ENCODE results near the gene MSH2. TPM values are rescaled to one million over a fixed set of nuclear protein-coding genes. Genes with fewer than 3 reads are reported as not detected.
"Not testable (repeated sequence)": the region's sequence is repeated elsewhere in the genome, so short reads cannot be mapped to it uniquely, and the experiment has no call there.

The MSH2 gene
- total RNA-seq, 1 donor = 33.4 TPM

DNA sequence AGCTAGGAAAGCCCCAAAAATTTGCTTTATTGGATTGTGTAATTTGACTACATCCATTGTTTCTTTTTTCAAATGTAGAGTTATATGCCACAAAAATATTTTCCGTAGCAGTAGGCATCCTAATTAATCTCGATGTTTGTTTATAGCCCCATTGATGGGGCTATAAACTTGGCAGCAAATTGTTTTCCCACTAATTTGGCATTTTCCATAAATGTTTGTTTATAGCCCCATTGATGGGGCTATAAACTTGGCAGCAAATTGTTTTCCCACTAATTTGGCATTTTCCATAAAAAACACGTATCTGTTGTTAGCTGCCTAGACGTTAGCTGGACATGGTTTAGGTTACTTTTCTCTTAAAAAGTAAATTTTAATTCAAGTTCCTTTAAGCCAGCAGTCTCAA lies 23.8 kb downstream of the MSH2 start:
- no peak overlapping the region for H3K4me3 ChIP-seq (ENCODE audit: low read depth, low read length)
- TF ChIP-seq, protein P1, sequence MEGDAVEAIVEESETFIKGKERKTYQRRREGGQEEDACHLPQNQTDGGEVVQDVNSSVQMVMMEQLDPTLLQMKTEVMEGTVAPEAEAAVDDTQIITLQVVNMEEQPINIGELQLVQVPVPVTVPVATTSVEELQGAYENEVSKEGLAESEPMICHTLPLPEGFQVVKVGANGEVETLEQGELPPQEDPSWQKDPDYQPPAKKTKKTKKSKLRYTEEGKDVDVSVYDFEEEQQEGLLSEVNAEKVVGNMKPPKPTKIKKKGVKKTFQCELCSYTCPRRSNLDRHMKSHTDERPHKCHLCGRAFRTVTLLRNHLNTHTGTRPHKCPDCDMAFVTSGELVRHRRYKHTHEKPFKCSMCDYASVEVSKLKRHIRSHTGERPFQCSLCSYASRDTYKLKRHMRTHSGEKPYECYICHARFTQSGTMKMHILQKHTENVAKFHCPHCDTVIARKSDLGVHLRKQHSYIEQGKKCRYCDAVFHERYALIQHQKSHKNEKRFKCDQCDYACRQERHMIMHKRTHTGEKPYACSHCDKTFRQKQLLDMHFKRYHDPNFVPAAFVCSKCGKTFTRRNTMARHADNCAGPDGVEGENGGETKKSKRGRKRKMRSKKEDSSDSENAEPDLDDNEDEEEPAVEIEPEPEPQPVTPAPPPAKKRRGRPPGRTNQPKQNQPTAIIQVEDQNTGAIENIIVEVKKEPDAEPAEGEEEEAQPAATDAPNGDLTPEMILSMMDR (IDR thresholded peaks at IDR 0.05; ENCODE audit: insufficient read depth, low read length) = no peak
- DNase-seq (ENCODE audit: low read depth) = no peak

DNA sequence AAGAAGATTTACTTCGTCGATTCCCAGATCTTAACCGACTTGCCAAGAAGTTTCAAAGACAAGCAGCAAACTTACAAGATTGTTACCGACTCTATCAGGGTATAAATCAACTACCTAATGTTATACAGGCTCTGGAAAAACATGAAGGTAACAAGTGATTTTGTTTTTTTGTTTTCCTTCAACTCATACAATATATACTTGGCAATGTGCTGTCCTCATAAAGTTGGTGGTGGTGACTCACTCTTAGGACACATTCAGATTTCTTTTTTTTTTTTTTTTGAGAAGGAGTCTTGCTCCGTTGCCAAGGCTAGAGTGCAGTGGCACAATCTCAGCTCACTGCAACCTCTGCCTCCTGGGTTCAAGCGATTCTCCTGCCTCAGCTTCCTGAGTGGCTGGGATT lies 26.8 kb downstream of the MSH2 start:
- TF ChIP-seq, protein P1 (IDR thresholded peaks at IDR 0.05; ENCODE audit: insufficient read depth, low read length) = no peak
- DNase-seq (ENCODE audit: low read depth) = peak; percentile 61
- no peak overlapping the region for H3K4me3 ChIP-seq (ENCODE audit: low read depth, low read length)

DNA sequence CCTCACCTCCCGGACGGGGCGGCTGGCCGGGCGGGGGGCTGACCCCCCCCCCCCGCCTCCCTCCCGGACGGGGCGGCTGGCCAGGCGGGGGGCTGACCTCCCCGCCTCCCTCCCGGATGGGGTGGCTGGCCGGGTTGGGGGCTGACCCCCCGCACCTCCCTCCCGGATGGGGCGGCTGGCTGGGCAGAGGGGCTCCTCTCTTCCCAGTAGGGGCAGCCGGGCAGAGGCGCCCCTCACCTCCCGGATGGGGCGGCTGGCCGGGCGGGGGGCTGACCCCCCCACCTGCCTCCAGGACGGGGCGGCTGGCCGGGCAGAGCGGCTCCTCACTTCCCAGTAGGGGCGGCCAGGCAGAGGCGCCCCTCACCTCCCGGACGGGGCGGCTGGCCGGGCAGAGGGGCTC lies 30.1 kb downstream of the MSH2 start:
- DNase-seq (ENCODE audit: low read depth) = not testable (repeated sequence)

DNA sequence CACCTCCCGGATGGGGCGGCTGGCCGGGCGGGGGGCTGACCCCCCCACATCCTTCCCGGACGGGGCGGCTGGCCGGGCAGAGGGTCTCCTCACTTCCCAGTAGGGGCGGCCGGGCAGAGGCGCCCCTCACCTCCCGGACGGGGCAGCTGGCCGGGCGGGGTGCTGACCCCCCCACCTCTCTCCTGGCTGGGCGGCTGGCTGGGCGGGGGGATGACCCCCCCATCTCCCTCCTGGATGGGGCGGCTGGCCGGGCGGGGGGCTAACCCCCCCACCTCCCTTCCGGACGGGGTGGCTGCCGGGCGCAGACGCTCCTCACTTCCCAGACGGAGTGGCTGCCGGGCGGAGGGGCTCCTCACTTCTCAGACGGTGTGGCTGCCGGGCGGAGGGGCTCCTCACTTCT lies 30.5 kb downstream of the MSH2 start:
- H3K4me3 ChIP-seq (ENCODE audit: low read depth, low read length); DNase-seq (ENCODE audit: low read depth): not testable (repeated sequence)

More for the DNA sequence above, 30.1 kb downstream of the MSH2 start:
- not testable (repeated sequence) for H3K4me3 ChIP-seq (ENCODE audit: low read depth, low read length)

DNA sequence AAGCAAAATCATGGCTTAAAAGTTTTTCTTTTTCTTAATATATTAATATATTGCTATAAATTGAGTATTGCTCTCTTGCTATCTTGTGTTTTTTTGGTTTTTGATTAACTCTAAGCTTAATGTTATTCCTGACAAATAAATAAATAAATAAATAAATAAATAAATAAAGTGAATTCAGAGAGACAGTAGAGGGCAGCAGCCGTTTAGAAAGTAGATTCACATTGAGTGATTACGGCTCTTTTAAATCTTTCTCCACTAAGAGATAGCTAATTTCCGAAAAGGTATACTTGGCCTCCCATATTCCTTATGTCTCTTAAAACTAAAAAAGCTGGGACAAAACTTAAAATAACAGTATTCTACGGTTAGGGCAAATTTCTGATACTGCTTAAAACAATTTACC lies 34.3 kb downstream of the MSH2 start:
- no peak overlapping the region for H3K4me3 ChIP-seq (ENCODE audit: low read depth, low read length)
- TF ChIP-seq, protein P1 (IDR thresholded peaks at IDR 0.05; ENCODE audit: insufficient read depth, low read length) = peak; percentile 46
- DNase-seq (ENCODE audit: low read depth) = peak; percentile 73

DNA sequence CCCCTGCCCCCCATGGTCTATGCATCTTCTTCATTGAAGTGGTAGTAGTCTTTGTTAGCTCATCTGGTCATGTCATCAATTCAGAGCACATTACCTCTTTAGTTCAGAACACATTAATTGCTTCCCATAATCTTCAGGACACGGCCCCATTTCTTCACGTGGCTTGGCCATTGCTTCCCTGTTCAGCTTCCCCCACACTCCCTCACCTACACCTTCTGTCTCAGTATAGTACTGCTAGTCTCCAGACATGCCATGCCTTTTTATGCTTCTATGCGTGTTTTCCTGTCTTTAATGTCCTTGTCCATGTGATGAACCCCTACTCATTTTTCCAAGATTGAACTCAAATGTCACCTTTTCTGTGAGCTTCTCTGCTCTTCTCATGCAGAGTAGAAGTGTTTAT lies 35.1 kb downstream of the MSH2 start:
- no peak for DNase-seq (ENCODE audit: low read depth)
- no peak overlapping the region for H3K4me3 ChIP-seq (ENCODE audit: low read depth, low read length)
- TF ChIP-seq, protein P1 (IDR thresholded peaks at IDR 0.05; ENCODE audit: insufficient read depth, low read length) = no peak

DNA sequence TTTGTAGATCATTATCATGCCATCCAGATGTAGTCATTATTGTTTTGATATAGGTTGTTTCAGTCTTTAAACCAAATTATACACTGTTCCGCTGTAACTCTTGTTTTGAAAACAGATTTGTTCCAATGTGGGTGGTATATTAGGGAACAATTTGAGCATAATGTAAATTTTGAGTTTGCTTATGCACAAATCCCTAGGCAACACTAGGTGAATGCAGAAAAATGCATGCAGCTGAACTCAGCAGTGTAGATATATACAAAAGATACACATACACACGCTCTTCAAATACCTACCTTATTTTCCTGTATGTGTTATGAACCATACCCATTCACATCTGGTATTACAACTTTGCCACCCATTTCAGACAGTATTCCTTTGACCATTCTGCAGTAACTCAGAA lies 35.8 kb downstream of the MSH2 start:
- TF ChIP-seq, protein P1 (IDR thresholded peaks at IDR 0.05; ENCODE audit: insufficient read depth, low read length) = no peak
- no peak for DNase-seq (ENCODE audit: low read depth)
- H3K4me3 ChIP-seq (ENCODE audit: low read depth, low read length) = no peak overlapping the region

DNA sequence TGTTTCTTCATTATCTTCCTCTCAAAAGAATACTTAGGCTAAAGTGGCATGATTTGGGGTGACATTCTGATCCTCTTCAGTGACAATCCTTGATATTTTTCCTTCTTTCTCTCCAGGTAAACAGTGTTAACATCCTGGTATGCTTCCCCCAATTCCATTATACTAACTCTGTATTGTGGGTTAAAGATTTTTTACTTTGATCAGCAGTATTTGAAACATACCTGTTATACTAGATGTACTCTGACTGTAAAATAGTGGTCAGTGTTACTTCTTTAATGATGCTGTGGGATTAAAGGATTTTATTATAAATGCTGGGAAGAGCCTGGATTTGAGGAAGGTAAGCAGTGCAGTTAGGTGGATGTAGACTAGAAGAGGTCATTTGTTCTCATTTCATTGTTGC lies 48.8 kb downstream of the MSH2 start:
- TF ChIP-seq, protein P1 (IDR thresholded peaks at IDR 0.05; ENCODE audit: insufficient read depth, low read length) = no peak
- no peak overlapping the region for H3K4me3 ChIP-seq (ENCODE audit: low read depth, low read length)
- no peak for DNase-seq (ENCODE audit: low read depth)
